Endometrial microvascular endothelial cells (primary cell): ENCODE data around the gene NRG3. TPM values are rescaled to one million over a fixed set of nuclear protein-coding genes. Genes with fewer than 3 reads are reported as not detected.

Experiments
- in situ Hi-C: cut with HindIII; loops from 2 replicates; pipeline ENCODE4 v1.10.0; 2017; ENCODE audit warnings: low sequenced_read_pairs, low pct_unique_long_range_greater_than_20kb; ENCODE audit errors: inconsistent ontology term
- total RNA-seq: library from RNA; depleted of rRNA; stranded (reverse); fragments of >200 nt; gene quantifications from one replicate; pipeline ENCODE4 v1.2.3, GENCODE V29; 2015; ENCODE audit errors: inconsistent ontology term

NRG3 gene
- total RNA-seq, 1 donor from 2014 or later: not detected

DNA sequence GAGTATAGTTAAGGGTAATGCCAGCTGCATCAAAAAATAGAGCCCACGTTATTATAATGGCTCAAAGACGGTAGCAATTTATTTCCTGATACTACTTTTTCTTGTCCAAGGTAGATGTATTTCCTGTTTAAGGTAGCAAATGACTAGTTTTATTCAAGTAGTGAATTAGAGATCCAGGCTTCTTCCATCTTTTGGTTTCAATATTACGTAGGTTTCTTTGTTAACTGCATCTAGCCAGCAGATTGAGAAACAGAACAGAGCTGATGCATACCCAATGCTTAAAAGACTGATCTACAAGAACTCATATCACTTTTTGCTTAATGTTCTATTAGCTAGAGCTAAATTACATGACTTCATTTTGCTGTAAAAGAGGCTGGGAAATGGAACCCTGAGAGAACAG, 992.1 kb downstream of the NRG3 start:
- in situ Hi-C loops: no loop called here

DNA sequence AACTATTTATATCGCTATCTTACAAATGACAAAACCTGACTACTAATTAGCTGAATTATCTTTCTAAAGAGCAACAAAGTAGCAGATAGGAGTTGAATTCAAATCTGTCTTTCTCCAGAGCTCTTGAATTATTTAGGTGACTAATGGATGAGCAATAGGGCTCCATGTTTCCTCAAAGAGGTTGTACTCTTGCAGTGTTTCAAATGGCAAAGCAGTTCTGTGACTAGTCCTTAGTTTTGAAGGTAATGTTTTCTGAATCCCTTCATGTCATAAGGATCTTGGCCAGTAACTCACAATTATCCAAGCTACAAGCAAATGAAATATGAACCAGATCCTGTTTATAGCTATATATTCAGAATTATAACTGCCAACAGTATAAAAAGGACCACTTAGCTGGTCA, 999.7 kb downstream of the NRG3 start:
- in situ Hi-C loops: no loop called here

DNA sequence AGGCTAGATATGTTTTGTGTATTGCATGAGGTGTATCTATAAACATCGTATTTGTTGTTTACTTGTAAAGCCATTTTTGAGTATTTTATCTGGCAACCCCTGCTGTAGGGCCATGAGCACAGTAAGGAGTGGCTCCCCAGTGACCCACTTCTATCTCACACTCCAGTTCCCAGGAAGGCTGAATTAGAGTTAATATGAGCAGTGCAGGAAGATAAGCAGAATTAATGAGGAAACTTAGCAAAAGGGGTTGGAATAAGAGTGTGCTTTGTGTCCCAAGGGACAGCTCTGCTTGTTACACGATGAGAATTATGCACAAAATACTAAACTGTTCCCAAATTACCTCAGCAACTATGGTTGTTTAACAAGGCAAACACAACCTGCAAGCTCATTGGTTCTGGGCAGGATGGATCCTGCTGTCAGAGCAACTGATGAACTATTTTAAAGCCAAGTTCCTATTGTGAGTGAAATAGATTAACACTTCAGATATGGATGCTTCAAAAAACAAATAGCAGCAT, 1005.8 kb downstream of the NRG3 start:
- in situ Hi-C loops: no loop called here

DNA sequence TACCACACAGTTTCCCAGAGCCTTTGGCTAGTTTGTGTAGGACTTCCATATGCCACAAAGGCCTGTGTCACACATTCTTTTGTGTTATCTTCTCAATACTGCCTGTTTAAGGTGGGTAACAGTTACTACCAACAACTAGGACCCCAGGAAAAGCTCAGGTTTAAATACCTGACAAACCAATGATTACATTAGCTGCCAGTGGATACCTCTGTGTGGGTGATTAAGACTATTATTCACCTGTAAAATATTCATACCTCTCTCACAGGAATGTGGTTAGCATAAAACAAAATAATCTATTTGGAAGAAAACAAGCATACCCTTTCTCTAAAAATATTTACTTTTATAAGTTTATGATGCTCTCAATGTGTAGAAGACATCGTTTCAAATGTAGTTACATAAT, 1007.7 kb downstream of the NRG3 start:
- in situ Hi-C loops: no loop called here

DNA sequence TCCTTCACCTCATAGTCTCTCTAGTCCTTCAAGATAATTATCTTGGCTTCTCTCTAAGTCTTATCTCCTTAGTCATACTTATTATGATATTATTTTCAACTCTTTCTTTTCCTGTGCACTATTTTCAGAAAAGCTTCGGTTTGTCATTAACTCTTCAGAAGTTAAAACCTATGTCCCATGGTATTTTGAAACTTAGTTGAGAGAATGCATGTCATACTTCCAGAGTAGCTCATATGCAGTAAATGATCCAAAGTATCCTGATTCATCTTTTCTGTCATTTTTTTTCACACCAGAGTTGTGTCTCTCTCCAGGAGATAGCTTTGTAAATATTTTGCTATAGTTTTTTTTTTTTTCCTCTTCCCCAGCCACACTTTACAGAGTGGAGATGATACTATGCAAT, 1008.6 kb downstream of the NRG3 start:
- in situ Hi-C loops: no loop called here

DNA sequence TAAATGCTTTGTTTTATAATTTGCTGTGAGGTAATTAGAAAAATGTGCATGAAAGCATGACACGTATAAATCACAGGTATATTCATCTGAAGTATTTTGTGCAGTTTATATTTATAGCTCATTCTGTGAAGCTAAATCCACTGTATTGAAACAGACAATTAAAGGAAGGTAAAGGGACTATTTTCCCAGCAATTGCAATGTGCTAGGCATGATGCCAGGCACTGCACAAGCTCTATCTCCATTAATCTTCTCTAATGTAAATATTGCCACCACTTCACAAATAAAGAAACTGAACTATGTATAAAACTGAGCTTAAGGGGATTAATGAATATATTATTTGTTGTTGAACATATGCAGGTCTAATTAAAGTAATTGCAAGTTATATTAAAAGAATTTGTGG, 1012.5 kb downstream of the NRG3 start:
- in situ Hi-C loops: no loop called here

DNA sequence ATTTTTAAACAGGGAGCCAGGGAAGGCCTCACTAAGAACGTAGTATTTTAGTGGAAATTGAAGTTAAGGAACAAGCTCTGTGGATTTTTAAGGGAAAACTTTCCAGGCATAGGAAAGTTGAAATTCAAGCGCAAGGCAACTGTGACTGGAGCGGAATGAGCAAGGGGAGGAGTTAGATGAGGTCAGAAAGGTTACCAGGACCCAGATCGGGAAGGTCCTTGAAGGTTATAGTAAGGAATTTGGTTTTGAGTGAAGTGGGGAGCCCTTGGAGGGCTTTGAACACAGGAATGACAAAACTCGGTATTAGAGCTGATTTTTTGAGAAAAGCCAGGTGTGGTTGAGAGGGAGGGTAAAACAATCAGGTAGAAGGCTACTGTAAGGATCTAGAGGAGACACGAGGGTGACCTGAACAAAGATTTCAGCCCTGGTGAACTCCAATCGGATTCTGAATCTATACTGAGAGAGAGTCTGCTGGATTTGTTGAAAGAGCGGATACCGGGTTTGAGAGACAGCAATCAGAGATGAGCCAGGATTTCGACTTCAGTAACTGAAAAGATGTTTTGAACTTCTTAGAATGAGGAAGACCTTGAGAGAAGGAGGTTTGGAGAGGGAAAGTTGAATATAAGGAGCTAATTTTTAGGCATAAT, 1013.9 kb downstream of the NRG3 start:
- in situ Hi-C loops: no loop called here

DNA sequence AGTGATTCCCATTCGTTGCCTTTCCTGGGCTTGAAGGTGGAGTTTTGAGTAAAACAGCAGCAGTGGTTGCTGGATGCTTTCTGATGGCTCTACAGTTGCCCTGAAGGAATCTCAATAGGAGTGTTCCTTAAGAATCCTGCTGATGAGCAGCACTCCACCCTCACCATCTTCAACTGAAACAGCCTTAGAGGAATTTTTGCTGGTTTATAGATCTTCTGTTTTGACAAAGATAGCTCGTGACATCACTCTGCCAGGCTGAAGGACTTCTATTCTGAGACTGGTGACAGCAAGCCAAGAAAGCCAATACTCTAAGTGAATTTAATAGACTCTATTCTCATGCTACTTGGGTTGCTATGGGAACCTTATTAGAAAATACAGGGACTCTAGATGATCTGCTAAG, 1014.7 kb downstream of the NRG3 start:
- in situ Hi-C loops: no loop called here

DNA sequence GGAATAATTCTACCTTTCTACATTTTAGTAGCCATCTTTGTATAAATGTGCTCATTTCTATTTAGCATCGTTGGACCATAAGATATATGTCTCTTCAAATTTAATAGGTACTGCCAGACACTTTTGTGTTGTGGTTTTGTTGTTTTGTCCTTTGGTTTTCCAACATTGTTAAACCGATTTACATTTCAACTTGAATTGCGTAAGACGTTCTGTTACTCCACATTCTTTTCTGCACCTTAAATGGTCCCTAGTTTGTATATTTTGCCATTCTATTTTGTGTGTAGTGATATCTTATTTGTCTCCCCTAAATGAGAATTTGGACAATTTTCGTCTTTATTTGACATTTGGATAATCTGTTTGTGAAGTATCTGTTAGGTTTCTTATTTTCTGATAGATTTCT, 1015.6 kb downstream of the NRG3 start:
- in situ Hi-C loops: no loop called here

DNA sequence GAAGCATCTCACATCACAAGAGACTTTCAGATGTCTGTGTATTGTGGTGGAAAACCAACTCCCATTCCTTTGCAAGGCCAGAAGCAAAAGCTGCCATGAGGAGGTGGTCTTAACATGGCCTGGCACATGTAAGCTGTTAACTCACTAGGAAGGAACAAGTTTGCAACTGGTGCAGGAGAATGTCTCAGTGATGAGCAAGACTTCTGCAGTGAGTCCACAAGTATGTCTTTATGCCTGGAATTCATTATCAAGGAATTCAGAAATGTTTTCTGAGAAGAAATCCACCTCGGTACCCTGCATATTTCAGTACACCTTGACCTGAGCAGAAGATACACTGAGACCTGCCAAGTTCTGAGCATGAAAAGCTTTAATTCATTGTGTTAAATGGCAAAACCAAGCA, 1033.1 kb downstream of the NRG3 start:
- in situ Hi-C loops: no loop called here

DNA sequence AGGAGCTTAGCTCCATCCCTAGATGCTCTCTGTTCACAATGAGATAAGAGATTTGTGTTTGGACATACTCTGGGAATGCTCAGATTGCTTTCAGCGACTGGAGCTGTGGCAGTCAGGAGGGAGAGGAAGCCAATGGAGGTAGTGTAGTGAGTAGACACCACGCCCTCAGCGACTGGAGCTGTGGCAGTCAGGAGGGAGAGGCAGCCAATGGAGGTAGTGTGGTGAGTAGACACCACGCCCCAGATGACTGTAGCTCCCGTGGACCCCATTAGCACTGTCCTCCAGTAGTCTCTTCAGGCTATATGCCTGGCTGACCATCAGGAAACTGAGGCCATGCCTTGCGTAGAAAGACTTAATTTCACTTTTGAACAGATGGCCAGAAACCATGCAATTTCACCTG, 1033.8 kb downstream of the NRG3 start:
- in situ Hi-C loops: no loop called here

DNA sequence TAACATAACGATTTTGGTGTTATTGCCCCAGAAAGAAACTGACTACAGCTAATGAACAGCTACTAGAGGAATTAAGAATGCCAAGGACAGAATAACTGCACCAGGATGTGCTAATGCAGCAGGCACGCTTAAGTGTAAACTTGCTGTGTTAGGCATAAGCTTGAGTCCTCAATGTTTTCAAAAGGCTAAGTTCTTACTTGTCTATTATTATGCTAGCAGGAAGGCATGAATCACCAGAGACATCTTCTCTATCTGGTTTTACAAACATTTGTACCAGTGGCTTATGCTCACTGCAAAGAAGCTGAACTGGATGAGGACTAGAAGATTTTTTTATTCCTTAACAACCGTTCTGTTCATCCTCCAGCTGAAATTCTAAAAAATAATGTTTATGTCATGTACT, 1035.3 kb downstream of the NRG3 start:
- in situ Hi-C loops: no loop called here

DNA sequence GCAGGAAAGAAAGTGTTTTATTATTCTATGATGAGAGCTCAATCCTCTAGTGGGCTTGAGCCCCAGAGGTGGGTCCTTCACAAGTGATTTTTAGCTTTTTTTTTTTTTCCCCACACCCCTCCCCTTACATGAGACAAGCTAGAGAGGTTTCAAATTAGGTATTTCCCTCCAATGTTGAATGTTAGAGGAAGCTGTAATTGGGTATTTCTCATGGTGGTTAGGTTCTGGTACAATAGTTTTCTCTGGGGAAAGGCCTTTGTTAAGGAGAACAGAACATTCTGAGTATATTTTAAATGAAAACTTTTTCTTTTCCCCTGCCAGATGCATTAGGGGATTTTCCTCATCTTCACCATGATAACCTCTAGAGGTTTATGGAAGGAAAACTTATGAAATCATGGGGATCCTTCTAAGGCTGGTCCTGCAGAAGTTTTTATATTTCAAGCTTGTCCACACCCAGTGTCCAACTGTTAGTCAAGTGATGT, 1039.7 kb downstream of the NRG3 start:
- in situ Hi-C loops: no loop called here

DNA sequence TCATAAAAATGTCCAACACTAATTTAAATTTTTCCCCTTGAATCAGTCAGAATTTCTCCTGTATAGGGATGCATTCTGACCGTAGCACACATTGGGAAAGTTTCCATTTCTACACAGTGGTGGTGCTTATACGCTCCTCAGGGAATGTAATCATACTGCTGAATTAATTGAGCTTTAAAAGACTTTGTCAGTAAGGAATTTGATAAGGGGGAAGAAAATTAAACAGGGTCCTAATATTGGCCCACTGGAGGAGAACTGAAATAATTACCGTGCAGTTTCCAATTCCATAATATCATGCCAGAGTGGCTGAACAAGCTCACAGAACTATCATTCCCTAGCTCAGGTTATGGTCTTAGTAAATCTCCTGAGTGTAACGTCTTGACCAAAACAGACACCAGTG, 1041.9 kb downstream of the NRG3 start:
- in situ Hi-C loops: no loop called here

DNA sequence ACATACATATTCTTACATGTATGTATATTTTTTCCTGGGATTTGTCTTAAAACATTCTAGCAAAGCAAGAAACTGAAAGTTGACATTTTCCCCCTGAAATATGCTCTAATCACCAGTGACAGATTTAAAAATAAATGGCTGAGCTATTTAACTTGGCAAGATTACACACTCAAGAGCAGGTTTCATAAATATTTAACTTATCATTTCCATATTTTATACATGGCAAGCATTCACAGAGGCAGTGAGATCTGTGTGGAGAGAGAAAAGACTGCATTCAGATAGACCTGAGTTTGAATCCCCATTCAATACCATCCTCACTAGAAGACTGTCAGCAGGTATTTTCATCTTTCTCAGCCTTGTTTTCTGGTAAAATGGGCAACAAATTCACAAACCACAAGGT, 1043.0 kb downstream of the NRG3 start:
- in situ Hi-C loops: no loop called here

DNA sequence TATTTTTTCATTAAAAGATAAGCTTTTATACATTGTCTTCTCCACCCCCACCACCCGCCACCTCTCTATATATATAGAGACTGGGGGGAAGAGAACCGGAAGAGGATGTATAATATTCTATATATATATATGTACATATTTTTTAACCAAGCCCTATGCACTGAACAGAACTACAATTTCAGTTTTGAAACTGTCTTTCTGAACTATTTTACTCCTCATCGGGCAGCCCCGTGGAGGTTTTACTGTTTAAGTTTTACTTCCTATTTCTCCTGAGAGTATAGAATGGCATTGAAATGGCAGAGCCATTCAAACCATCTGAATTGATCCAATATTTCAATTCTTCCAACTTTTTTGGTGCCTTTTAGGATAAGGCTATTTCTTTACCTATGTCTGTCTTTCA, 1047.1 kb downstream of the NRG3 start:
- in situ Hi-C loops: no loop called here

DNA sequence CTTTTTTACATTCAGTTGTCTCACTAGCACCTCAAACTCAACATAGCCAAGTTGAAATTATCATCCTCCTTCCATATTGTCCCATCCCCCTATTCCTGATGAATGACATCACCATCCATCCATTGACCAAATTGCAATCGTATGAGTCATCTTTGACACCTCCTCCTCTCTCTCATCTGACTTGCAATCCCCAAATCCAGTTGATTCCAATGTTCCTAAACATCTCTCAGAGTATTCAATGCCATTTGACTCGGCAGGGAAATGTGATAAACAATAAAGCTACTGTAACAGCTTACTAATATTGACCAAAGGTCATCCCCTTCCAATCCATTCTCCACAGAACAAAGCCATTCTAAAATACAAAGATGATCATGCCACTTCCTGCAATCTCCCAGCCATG, 1047.8 kb downstream of the NRG3 start:
- in situ Hi-C loops: no loop called here

DNA sequence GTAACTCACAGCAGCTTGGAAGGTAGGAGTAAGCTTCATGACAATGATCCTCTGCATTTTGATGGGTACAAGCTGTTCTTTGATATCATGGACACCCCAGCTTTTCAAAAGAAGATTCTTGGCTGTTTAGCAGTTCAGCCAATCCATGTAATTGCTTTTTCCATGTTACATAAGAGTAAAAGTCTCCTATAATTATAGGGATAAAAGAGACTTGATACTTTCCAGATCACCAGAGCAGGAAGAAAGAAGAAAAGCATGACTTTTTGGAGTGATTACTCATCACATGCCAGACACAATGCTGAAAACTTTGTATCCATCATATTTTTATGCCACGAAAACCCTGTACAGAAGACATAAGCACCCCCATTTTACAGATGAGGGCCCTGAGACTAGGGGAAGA, 1049.7 kb downstream of the NRG3 start:
- in situ Hi-C loops: no loop called here

DNA sequence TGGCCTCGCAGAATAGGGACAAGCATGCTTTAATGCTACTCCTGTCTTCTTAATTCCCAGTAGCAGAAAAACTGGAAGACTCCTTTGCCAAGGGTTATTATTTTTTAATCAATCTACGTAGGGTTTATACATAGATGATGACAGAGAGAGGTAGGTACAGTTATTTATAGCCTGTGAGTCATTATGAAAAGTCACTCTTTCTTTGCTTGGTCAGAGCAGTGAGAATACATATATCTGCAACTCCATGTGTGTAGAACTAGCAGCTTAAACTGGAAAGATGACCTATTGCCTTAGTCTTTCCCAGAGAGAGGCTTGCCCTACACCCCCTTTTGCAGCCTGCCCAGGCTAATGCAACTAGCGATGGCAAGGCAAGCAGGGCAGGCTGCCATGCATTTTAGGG, 1050.6 kb downstream of the NRG3 start:
- in situ Hi-C loops: no loop called here

DNA sequence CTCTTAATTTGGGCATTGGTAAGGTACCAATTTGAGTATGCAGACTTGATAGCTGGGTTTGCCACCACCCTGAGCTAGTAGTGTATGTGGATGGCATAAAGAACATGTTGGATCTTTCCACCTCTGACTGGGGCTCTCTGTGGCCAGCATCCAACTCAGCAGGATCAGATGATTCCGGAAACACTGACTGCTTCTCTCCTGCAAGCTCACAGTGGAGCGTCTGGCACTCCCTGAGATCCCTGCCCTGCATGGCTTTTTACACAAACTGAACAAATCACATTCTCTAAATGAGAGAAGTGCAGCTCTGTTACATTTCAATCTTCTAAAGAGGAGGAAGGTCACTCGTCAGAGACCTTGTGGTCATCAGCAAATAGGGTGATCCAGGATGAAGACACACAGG, 1057.5 kb downstream of the NRG3 start:
- in situ Hi-C loops: no loop called here

DNA sequence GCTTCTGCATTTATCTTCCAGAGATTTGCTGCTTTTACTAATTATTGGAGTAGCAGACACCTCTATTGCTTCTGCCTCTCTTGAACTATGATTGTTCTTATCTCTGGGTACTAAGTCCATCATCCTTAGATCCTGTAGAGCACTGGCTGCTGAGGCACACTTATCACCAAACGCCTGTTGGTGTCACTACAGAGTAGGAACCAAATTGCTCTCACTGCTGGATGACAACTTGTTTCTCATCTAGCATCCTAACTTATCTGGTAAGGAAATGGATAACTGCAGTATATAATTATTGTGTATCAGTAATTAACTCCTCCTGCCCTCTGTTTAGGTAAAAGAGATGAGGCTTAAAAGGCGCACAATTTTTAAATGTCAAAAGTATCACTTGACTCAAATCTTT, 1059.4 kb downstream of the NRG3 start:
- in situ Hi-C loops: no loop called here
